Stimulated activated naive B cell treated with anti-CD40 and anti-IgM and Interleukin-4, amounts not matched to agents 10 μg/mL and 1 μg/mL and 100 μg/mL, for 72 hours (primary cell): ENCODE results near the gene AK9.
"Not testable (repeated sequence)": the region's sequence is repeated elsewhere in the genome, so short reads cannot be mapped to it uniquely, and the experiment has no call there.

ENCODE experiments used
- ATAC-seq, 2 donors: fragments of 150-1000 bp; cut with Tn5 transposase; replicated peaks; 2 replicates each; pipeline ENCODE4 v1.10.0; 2021; ENCODE audit warnings: moderate library complexity in 1 of 2
- DNase-seq: peaks from one replicate; pipeline ENCODE4 v3.0.0; 2021
- H3K27ac Mint-ChIP-seq: one replicate; pipeline ENCODE4 v1.8.0; 2022; ENCODE audit warnings: mild to moderate bottlenecking, mixed read lengths
- H3K27me3 Mint-ChIP-seq, 2 donors: one replicate each; pipeline ENCODE4 v1.8.0; 2022; ENCODE audit warnings: mixed read lengths in 2 of 2
- H3K36me3 Mint-ChIP-seq, 2 donors: one replicate each; pipeline ENCODE4 v1.8.0; 2022; ENCODE audit warnings: mixed read lengths in 2 of 2, mild to moderate bottlenecking in 1 of 2
- H3K4me1 Mint-ChIP-seq, 2 donors: one replicate each; pipeline ENCODE4 v1.8.0; 2022; ENCODE audit warnings: mixed read lengths in 2 of 2, mild to moderate bottlenecking in 1 of 2
- H3K4me3 Mint-ChIP-seq, 2 donors: one replicate each; pipeline ENCODE4 v1.8.0; 2022; ENCODE audit warnings: mild to moderate bottlenecking in 2 of 2, mixed read lengths in 2 of 2, moderate library complexity in 1 of 2
- H3K9me3 Mint-ChIP-seq, 2 donors: one replicate each; pipeline ENCODE4 v1.8.0; 2022; ENCODE audit warnings: mixed read lengths in 2 of 2, mild to moderate bottlenecking in 1 of 2

Gene AK9

GRCh38 chr6:109527989-109528388 is 163.0 kb downstream of the AK9 start:
- H3K9me3 Mint-ChIP-seq = peaks cover 3 to 4% of the 10 kb centered on the region in 2 donors
- ATAC-seq = no peak
- H3K27ac Mint-ChIP-seq = no peak overlapping the region
- peaks cover 1 to 11% of the 10 kb centered on the region in 2 donors for H3K36me3 Mint-ChIP-seq
- no peak for DNase-seq
- H3K27me3 Mint-ChIP-seq = no peaks in the 10 kb centered on the region
- H3K4me3 Mint-ChIP-seq = no peak overlapping the region
- peaks cover 4 to 8% of the 10 kb centered on the region in 2 donors for H3K4me1 Mint-ChIP-seq

DNA sequence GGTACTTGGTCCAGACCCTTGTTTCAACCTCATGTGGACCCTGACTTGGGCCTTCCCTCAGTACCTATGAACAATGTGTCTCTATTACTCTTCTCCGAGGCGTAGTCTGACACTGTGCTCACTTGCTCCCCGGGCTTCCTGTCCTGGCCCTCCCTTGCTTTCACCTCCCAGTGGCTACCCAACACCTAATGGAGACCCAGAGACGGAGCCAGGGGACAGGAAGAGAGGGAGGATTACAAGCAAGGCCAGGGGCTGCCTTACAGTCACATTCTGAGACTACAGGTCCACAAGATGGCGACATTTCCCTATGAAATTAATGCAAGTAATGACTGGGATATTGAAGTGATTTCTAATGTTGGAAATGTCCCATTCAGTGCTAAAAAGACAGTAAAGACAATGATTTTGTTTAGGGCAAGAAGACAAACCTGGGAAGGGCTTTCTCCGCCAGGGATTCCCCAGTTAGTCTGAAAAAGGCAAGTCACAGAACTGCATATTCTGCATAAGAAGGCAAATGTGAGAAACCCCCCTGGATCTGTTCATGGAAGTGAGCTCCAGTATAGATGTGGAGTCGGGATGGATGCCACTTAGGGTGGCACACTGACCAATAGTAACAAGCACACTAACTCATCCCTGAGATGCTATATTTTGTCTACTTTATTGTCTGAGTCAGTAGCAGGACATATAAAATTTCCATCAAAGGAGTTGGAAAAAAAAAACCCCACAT is 163.9 kb downstream of the AK9 start:
- ATAC-seq (peak; percentile 93 to 98), DNase-seq (peak; percentile 39)
- H3K4me1 Mint-ChIP-seq = peaks cover 4 to 8% of the 10 kb centered on the region in 2 donors
- no peaks in the 10 kb centered on the region for H3K27me3 Mint-ChIP-seq
- H3K36me3 Mint-ChIP-seq = peaks cover 1 to 11% of the 10 kb centered on the region in 2 donors
- H3K27ac Mint-ChIP-seq = peak overlapping the region; percentile 42
- H3K4me3 Mint-ChIP-seq = no peak overlapping the region
- H3K9me3 Mint-ChIP-seq = peaks cover 3 to 4% of the 10 kb centered on the region in 2 donors

- Mint-ChIP-seq H3K27me3 (no peaks in the 10 kb centered on the region), H3K9me3 (peaks cover 5 to 8% of the 10 kb centered on the region in 2 donors), H3K4me3 (no peak overlapping the region), H3K4me1 (peaks cover 4 to 8% of the 10 kb centered on the region in 2 donors), H3K36me3 (peaks cover 4 to 14% of the 10 kb centered on the region in 2 donors), H3K27ac (no peak overlapping the region)
- no peak for DNase-seq
- no peak for ATAC-seq
Measured at GRCh38 chr6:109524129-109524528, 166.9 kb downstream of the AK9 start.

DNA sequence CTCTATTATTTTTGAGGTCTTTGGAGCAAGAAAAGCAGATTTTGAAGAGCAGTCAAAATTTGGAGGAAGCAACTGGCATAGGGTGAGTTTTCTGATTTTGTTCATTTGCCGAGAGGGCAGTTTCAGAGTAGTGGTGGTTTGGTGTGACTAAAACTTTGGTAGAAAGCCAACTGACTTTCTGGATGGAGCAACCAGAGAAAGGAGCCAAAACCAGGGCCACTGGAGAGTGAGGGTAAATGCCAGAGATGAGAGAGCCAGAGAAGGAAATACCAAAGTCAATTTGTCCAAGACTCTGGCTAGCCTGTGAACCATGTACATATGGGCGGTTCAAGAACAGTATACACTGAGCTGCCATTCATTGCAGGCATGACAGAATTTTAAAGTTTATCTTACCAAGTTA is 167.5 kb downstream of the AK9 start:
- peaks cover 5 to 8% of the 10 kb centered on the region in 2 donors for H3K9me3 Mint-ChIP-seq
- peaks cover 4 to 8% of the 10 kb centered on the region in 2 donors for H3K4me1 Mint-ChIP-seq
- DNase-seq (no peak), ATAC-seq (no peak)
- H3K27ac Mint-ChIP-seq = no peak overlapping the region
- peaks cover 4 to 14% of the 10 kb centered on the region in 2 donors for H3K36me3 Mint-ChIP-seq
- H3K4me3 Mint-ChIP-seq = no peak overlapping the region
- H3K27me3 Mint-ChIP-seq = no peaks in the 10 kb centered on the region

- peaks cover 5 to 8% of the 10 kb centered on the region in 2 donors for H3K9me3 Mint-ChIP-seq
- H3K27me3 Mint-ChIP-seq = no peaks in the 10 kb centered on the region
- no peak for DNase-seq
- H3K36me3 Mint-ChIP-seq = peaks cover 4 to 14% of the 10 kb centered on the region in 2 donors
- H3K4me3 Mint-ChIP-seq = no peak overlapping the region
- ATAC-seq = no peak
- H3K4me1 Mint-ChIP-seq = peaks cover 5 to 10% of the 10 kb centered on the region in 2 donors
- no peak overlapping the region for H3K27ac Mint-ChIP-seq
Measured at GRCh38 chr6:109521080-109521479, 169.9 kb downstream of the AK9 start.

GRCh38 chr6:109519647-109520046 is 171.4 kb downstream of the AK9 start:
- H3K36me3 Mint-ChIP-seq = peaks cover 4 to 14% of the 10 kb centered on the region in 2 donors
- not testable (repeated sequence) for DNase-seq, H3K4me3 Mint-ChIP-seq, H3K27ac Mint-ChIP-seq, H3K9me3 Mint-ChIP-seq, ATAC-seq, H3K27me3 Mint-ChIP-seq
- peaks cover 10 to 21% of the 10 kb centered on the region in 2 donors for H3K4me1 Mint-ChIP-seq

DNA sequence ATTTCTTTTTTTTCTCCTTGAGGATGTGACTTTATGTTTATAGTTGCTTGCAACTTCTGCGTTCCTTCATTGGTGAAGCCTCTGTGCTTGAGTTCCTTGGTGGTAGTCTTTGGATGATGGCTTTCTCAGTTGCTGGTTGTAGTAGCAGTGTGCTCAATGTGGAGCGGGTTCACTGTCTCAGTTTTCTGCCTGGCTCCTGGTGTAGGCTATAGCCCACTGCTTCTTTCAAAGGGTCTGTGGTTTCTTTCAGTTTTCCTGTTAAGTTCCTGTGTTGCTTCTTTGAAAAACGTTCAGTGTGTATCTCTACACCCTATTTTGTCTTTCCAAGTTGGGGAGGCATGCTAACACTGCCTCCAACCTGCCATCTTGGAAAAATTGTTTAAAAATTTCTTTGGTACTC is 174.1 kb downstream of the AK9 start:
- DNase-seq (no peak), ATAC-seq (no peak)
- Mint-ChIP-seq H3K4me1 (peaks cover 13 to 30% of the 10 kb centered on the region in 2 donors), H3K4me3 (no peak overlapping the region), H3K27ac (no peak overlapping the region), H3K9me3 (peaks cover 2 to 4% of the 10 kb centered on the region in 2 donors), H3K36me3 (peaks cover 2 to 4% of the 10 kb centered on the region in 2 donors), H3K27me3 (no peaks in the 10 kb centered on the region)

GRCh38 chr6:109515781-109516409 is 175.1 kb downstream of the AK9 start:
- peaks cover 13 to 30% of the 10 kb centered on the region in 2 donors for H3K4me1 Mint-ChIP-seq
- ATAC-seq = no peak
- peak overlapping the region; percentile 20 for H3K27ac Mint-ChIP-seq
- H3K27me3 Mint-ChIP-seq = no peaks in the 10 kb centered on the region
- H3K9me3 Mint-ChIP-seq = peaks cover 2 to 4% of the 10 kb centered on the region in 2 donors
- H3K4me3 Mint-ChIP-seq = peak overlapping the region; percentile 10 to 61
- DNase-seq = no peak
- peaks cover 0 to 2% of the 10 kb centered on the region in 2 donors for H3K36me3 Mint-ChIP-seq

GRCh38 chr6:109514946-109515345 is 176.1 kb downstream of the AK9 start:
- Mint-ChIP-seq H3K27me3 (no peaks in the 10 kb centered on the region), H3K4me3 (no peak overlapping the region), H3K27ac (peak overlapping the region; percentile 37), H3K9me3 (no peaks in the 10 kb centered on the region), H3K4me1 (peaks cover 13 to 30% of the 10 kb centered on the region in 2 donors), H3K36me3 (peaks cover 0 to 5% of the 10 kb centered on the region in 2 donors)
- ATAC-seq (no peak), DNase-seq (no peak)

DNA sequence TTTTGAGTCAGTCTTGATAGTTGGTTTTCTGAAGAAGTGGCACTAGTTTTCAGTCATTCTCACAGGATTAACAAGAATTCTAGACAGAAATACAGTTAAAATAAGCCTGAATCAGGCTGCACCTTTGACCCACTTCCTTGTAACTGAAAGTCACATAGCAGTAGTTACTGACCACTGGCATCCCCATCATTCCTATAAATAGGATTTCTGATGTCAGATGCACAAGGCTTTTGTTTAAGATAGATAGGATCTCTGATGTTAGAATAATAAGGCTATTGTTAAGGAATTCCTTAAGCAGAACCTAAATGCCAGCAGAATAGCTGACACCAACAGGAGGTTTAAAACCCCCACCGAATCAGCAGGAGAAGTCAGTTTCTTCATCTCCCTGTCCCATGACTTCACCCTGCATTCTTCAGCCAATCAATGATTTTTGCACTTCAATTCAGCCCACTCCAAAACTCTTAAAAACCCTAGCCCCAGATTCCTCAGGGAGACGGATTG is 177.4 kb downstream of the AK9 start:
- H3K36me3 Mint-ChIP-seq = peaks cover 0 to 5% of the 10 kb centered on the region in 2 donors
- no peak overlapping the region for H3K4me3 Mint-ChIP-seq
- H3K4me1 Mint-ChIP-seq = peaks cover 13 to 30% of the 10 kb centered on the region in 2 donors
- no peak overlapping the region for H3K27ac Mint-ChIP-seq
- H3K27me3 Mint-ChIP-seq = no peaks in the 10 kb centered on the region
- ATAC-seq (peak; percentile 58 to 63), DNase-seq (no peak)
- no peaks in the 10 kb centered on the region for H3K9me3 Mint-ChIP-seq

DNA sequence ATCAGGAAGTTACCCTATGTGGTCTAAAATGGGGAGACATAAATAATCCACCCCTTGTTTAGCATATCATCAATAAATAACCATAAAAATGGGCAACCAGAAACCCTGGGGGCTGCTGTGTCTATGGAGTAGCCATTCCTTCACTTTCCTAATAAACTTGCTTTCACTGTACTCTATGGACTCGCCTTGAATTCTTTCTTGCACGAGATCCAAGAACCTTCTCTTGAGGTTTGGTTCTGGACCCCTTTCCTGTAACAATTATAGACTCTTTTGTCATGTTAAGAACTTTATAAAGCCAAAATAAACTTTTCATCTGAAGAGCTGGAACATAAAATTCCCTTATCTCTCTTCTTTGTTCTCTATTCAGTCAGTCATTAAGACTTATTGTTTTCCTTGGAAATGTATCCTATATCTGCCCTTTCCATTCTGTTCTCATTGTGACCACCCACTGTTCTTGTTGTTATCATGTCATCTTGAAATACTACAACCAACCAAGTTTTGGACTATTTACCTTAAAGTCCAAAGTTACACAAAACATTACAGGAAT is 178.7 kb downstream of the AK9 start:
- peaks cover 0 to 5% of the 10 kb centered on the region in 2 donors for H3K36me3 Mint-ChIP-seq
- H3K27me3 Mint-ChIP-seq = no peaks in the 10 kb centered on the region
- H3K4me3 Mint-ChIP-seq = no peak overlapping the region
- DNase-seq = no peak
- no peak for ATAC-seq
- no peaks in the 10 kb centered on the region for H3K9me3 Mint-ChIP-seq
- no peak overlapping the region for H3K27ac Mint-ChIP-seq
- H3K4me1 Mint-ChIP-seq = peaks cover 13 to 30% of the 10 kb centered on the region in 2 donors

- Mint-ChIP-seq H3K4me1 (peaks cover 12 to 27% of the 10 kb centered on the region in 2 donors), H3K4me3 (no peak overlapping the region), H3K9me3 (no peaks in the 10 kb centered on the region), H3K36me3 (peaks cover 0 to 5% of the 10 kb centered on the region in 2 donors), H3K27ac (no peak overlapping the region), H3K27me3 (no peaks in the 10 kb centered on the region)
- ATAC-seq = no peak
- no peak for DNase-seq
Measured at GRCh38 chr6:109511832-109512231, 179.2 kb downstream of the AK9 start.

- no peaks in the 10 kb centered on the region for H3K27me3 Mint-ChIP-seq
- DNase-seq = no peak
- H3K4me1 Mint-ChIP-seq = peaks cover 7 to 16% of the 10 kb centered on the region in 2 donors
- ATAC-seq = no peak
- H3K36me3 Mint-ChIP-seq = peaks cover 0 to 5% of the 10 kb centered on the region in 2 donors
- H3K27ac Mint-ChIP-seq = no peak overlapping the region
- no peaks in the 10 kb centered on the region for H3K9me3 Mint-ChIP-seq
- no peak overlapping the region for H3K4me3 Mint-ChIP-seq
Measured at GRCh38 chr6:109510358-109510757, 180.6 kb downstream of the AK9 start.

- ATAC-seq = no peak
- DNase-seq = no peak
- Mint-ChIP-seq H3K27ac (no peak overlapping the region), H3K4me3 (no peak overlapping the region), H3K36me3 (peaks cover 0 to 5% of the 10 kb centered on the region in 2 donors), H3K27me3 (no peaks in the 10 kb centered on the region), H3K9me3 (no peaks in the 10 kb centered on the region), H3K4me1 (peaks cover 0 to 1% of the 10 kb centered on the region in 2 donors)
Measured at GRCh38 chr6:109508166-109508860, 182.7 kb downstream of the AK9 start.
